Panc1 (cell line): ENCODE results near the gene CDH26. TPM values are rescaled to one million over a fixed set of nuclear protein-coding genes. Genes with fewer than 3 reads are reported as not detected.

Experiments used
- ATAC-seq: fragments of 200-7000 bp; cut with Tn5 transposase; 2 replicates; pipeline ENCODE4 v1.9.1; 2020; ENCODE audit warnings: mild to moderate bottlenecking, moderate library complexity
- BruUV-seq: library from RNA; stranded (reverse); fragments of 400-500 nt; replicated peaks from 2 replicates; lab custom pipeline; 2021; lab: Mats Ljungman, UMichigan
- CTCF ChIA-PET: fragments of 300-600 bp; sonication (Branson Sonifier 250); formaldehyde crosslinking; loops from one replicate; lab custom pipeline; 2022; ENCODE audit warnings: antibody characterized with exemption; lab: Charles Lee
- POLR2A ChIA-PET: fragments of 300-600 bp; sonication (Branson Sonifier 250); formaldehyde crosslinking; loops from one replicate; lab custom pipeline; 2022; ENCODE audit warnings: antibody characterized with exemption; lab: Charles Lee
- DNase-seq: peaks from one replicate; pipeline ENCODE4 v3.0.0-alpha.2; 2010; ENCODE audit warnings: low read depth, low spot score
- H3K27ac ChIP-seq: 2 replicates; pipeline ENCODE4 v1.5.1; 2011; ENCODE audit warnings: mild to moderate bottlenecking, low read length, inconsistent platforms
- H3K27me3 ChIP-seq: fragments of 200-500 bp; sonication (Bioruptor generic); 2 replicates; pipeline ENCODE4 v1.6.0; 2014; ENCODE audit warnings: low read length, inconsistent platforms; ENCODE audit not compliant: control insufficient read depth, insufficient read depth
- H3K36me3 ChIP-seq: fragments of 200-500 bp; sonication (Bioruptor generic); 2 replicates; pipeline ENCODE4 v1.5.1; 2014; ENCODE audit warnings: inconsistent platforms, mild to moderate bottlenecking, low read length, moderate library complexity; ENCODE audit not compliant: control insufficient read depth, insufficient read depth
- H3K4me1 ChIP-seq: 2 replicates; pipeline ENCODE4 v1.5.1; 2011; ENCODE audit warnings: inconsistent platforms, mild to moderate bottlenecking, low read length, moderate library complexity; ENCODE audit not compliant: control insufficient read depth, insufficient read depth
- H3K4me3 ChIP-seq, 2 experiments: 2 replicates each; pipeline ENCODE4 v1.5.1; 2011 to 2012; ENCODE audit warnings: low read depth in 2 of 2, low read length in 2 of 2, mild to moderate bottlenecking in 2 of 2, inconsistent platforms in 1 of 2, moderate library complexity in 1 of 2
- H3K9me3 ChIP-seq: fragments of 200-500 bp; sonication (Bioruptor generic); 2 replicates; pipeline ENCODE4 v1.5.1; 2014; ENCODE audit warnings: low read depth, mild to moderate bottlenecking, inconsistent platforms, low read length, moderate library complexity; ENCODE audit not compliant: control insufficient read depth, insufficient read depth
- POLR2AphosphoS5 ChIP-seq: IDR thresholded peaks from 2 replicates; pipeline ENCODE4 v1.6.1; 2012; ENCODE audit warnings: mild to moderate bottlenecking, low read depth, low read length, moderate library complexity
- SIN3A ChIP-seq: IDR thresholded peaks from 2 replicates; pipeline ENCODE4 v1.6.1; 2012; ENCODE audit warnings: low read depth, mild to moderate bottlenecking, low read length, moderate library complexity, borderline replicate concordance; ENCODE audit not compliant: insufficient read depth
- TCF7L2 ChIP-seq: IDR thresholded peaks from 2 replicates; pipeline ENCODE4 v1.6.1; 2011; ENCODE audit warnings: mild to moderate bottlenecking, low read depth, low read length, inconsistent platforms
- in situ Hi-C: cut with HindIII; loops from 2 replicates; pipeline ENCODE4 v1.10.0; 2016; ENCODE audit warnings: low sequenced_read_pairs, low pct_unique_long_range_greater_than_20kb
- intact Hi-C: fragments of 100-400 bp; cut with micrococcal nuclease; formaldehyde crosslinking; loops from one replicate; pipeline ENCODE4 v1.10.0; 2022; ENCODE audit not compliant: unreplicated experiment
- total RNA-seq: library from RNA; stranded (reverse); gene quantifications from one replicate; pipeline ENCODE4 v1.2.1, GENCODE V29; 2021; ENCODE audit not compliant: unreplicated experiment
- TF ChIP-seq, protein P1 (sequence below), 2 experiments: IDR thresholded peaks; 2 replicates each; pipeline ENCODE4 v1.6.1; 2011 to 2012; ENCODE audit warnings: low read depth in 2 of 2, control low read depth in 1 of 2, low read length in 1 of 2, mild to moderate bottlenecking in 1 of 2, moderate library complexity in 1 of 2; ENCODE audit not compliant: insufficient read depth in 1 of 2
- TF ChIP-seq, protein P2 (sequence below): fragments of 450-650 bp; IDR thresholded peaks from 2 replicates; pipeline ENCODE4 v1.5.1; 2017; ENCODE audit warnings: mild to moderate bottlenecking

CDH26 gene
- total RNA-seq, 1 experiment from 2014 or later: 0.46 TPM

- Histone ChIP-seq H3K4me3 (peak overlapping the region; percentile 65 to 84), H3K27me3 (no peaks in the 10 kb centered on the region), H3K9me3 (no peaks in the 10 kb centered on the region), H3K4me1 (peaks cover 68% of the 10 kb centered on the region), H3K36me3 (no peaks in the 10 kb centered on the region), H3K27ac (peak overlapping the region; percentile 94)
- POLR2A ChIA-PET: no interaction called here
- TF ChIP-seq, protein P1, sequence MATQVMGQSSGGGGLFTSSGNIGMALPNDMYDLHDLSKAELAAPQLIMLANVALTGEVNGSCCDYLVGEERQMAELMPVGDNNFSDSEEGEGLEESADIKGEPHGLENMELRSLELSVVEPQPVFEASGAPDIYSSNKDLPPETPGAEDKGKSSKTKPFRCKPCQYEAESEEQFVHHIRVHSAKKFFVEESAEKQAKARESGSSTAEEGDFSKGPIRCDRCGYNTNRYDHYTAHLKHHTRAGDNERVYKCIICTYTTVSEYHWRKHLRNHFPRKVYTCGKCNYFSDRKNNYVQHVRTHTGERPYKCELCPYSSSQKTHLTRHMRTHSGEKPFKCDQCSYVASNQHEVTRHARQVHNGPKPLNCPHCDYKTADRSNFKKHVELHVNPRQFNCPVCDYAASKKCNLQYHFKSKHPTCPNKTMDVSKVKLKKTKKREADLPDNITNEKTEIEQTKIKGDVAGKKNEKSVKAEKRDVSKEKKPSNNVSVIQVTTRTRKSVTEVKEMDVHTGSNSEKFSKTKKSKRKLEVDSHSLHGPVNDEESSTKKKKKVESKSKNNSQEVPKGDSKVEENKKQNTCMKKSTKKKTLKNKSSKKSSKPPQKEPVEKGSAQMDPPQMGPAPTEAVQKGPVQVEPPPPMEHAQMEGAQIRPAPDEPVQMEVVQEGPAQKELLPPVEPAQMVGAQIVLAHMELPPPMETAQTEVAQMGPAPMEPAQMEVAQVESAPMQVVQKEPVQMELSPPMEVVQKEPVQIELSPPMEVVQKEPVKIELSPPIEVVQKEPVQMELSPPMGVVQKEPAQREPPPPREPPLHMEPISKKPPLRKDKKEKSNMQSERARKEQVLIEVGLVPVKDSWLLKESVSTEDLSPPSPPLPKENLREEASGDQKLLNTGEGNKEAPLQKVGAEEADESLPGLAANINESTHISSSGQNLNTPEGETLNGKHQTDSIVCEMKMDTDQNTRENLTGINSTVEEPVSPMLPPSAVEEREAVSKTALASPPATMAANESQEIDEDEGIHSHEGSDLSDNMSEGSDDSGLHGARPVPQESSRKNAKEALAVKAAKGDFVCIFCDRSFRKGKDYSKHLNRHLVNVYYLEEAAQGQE (IDR thresholded peaks at IDR 0.05; ENCODE audit: insufficient read depth in 1 of 2, low read depth in 2 of 2, low read length in 1 of 2): peak in 1 of 2 experiments; percentile 35; a peak in 1 of 4 replicates
- TF ChIP-seq, protein P2, sequence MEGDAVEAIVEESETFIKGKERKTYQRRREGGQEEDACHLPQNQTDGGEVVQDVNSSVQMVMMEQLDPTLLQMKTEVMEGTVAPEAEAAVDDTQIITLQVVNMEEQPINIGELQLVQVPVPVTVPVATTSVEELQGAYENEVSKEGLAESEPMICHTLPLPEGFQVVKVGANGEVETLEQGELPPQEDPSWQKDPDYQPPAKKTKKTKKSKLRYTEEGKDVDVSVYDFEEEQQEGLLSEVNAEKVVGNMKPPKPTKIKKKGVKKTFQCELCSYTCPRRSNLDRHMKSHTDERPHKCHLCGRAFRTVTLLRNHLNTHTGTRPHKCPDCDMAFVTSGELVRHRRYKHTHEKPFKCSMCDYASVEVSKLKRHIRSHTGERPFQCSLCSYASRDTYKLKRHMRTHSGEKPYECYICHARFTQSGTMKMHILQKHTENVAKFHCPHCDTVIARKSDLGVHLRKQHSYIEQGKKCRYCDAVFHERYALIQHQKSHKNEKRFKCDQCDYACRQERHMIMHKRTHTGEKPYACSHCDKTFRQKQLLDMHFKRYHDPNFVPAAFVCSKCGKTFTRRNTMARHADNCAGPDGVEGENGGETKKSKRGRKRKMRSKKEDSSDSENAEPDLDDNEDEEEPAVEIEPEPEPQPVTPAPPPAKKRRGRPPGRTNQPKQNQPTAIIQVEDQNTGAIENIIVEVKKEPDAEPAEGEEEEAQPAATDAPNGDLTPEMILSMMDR: peak; percentile 98
- TF ChIP-seq POLR2AphosphoS5 (peak; percentile 73; the same call in 1 of the 2 replicates), TCF7L2 (no peak), SIN3A (0 out of 2 replicates have a peak, but pooled peaks have one; percentile 63)
- no TSS peak for BruUV-seq
- peak; percentile 53 for DNase-seq
- CTCF ChIA-PET: interaction anchor here (0.7 to 1.3 kb wide), 3 partner anchors 10 to 1574 kb away, joined by 3 to 5 read pairs (median 3); no protein-coding TSS in a partner anchor
- in situ Hi-C loops: no loop called here
- intact Hi-C loops: no loop called here
- peak; percentile 92 for ATAC-seq
Observed at GRCh38 chr20:59933849-59934585, 24.2 kb upstream of the CDH26 start.

DNA sequence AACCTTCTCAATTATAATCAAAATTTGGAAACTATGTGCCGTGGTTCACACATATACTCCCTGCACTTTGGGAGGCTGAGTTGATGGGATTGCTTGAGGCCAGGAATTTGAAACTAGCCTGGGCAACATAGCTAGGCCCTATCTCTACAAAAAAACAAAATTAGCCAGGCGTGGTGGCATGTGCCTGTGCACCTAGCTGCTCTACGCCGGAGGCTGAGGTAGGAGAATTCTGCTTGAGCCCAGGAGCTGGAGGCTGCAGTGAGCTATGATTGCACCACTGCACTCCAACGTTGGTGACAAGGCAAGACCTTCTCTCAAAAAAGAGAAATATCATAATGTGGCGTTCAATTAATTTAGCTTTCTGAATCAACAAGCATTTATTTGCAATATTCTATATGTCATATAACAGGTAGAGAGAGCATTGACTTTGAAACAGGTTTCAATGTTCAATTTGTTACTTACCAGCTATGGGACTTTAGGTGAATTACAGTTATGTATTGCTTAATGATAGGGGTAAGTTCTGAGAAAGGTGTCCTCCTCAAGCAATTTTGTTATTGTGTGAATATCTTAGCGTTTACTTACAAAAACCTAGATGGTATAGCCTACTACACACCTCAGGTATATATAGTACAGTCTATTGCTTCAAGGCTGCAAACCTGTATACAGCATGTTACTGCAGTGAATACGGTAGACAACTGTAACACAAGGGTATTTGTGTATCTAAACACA is 22.6 kb upstream of the CDH26 start:
- H3K27ac ChIP-seq: peak overlapping the region; percentile 94
- H3K36me3 ChIP-seq: no peaks in the 10 kb centered on the region
- peaks cover 60% of the 10 kb centered on the region for H3K4me1 ChIP-seq
- H3K9me3 ChIP-seq: no peaks in the 10 kb centered on the region
- no peak overlapping the region for H3K4me3 ChIP-seq
- TF ChIP-seq, protein P2: no peak
- no peak for TF ChIP-seq TCF7L2
- TF ChIP-seq, protein P1 (IDR thresholded peaks at IDR 0.05; ENCODE audit: insufficient read depth in 1 of 2, low read depth in 2 of 2, low read length in 1 of 2): no peak
- no peaks in the 10 kb centered on the region for H3K27me3 ChIP-seq
- BruUV-seq: no TSS peak
- ChIA-PET CTCF (no interaction called here), POLR2A (interaction anchor here (0.6 kb wide), 1 partner anchor 18 kb away, joined by 4 read pairs; no protein-coding TSS in a partner anchor)
- no peak for DNase-seq
- intact Hi-C loops: no loop called here
- in situ Hi-C loops: no loop called here
- ATAC-seq: no peak
